ENCODE data around the gene PDE1A.

The PDE1A gene

GRCh38 chr2:182324665-182325064 is 102.2 kb downstream of the PDE1A start:
- peaks cover 4% of the 10 kb centered on the region for H3K9me3 Mint-ChIP-seq
- ATAC-seq (replicated peaks; ENCODE audit: extremely low read depth, poor library complexity, severe bottlenecking) (no peak), DNase-seq (ENCODE audit: low spot score in 2 of 2) (no peak)
- no peaks in the 10 kb centered on the region for H3K36me3 Mint-ChIP-seq (ENCODE audit: insufficient read depth)
- H3K4me1 Mint-ChIP-seq = no peaks in the 10 kb centered on the region
- H3K27ac Mint-ChIP-seq (ENCODE audit: low read depth) = no peak overlapping the region
- H3K4me3 Mint-ChIP-seq = no peak overlapping the region
- no peaks in the 10 kb centered on the region for H3K27me3 Mint-ChIP-seq

GRCh38 chr2:182321096-182321495 is 105.7 kb downstream of the PDE1A start:
- Mint-ChIP-seq H3K4me1 (no peaks in the 10 kb centered on the region), H3K27ac (ENCODE audit: low read depth) (no peak overlapping the region), H3K27me3 (no peaks in the 10 kb centered on the region), H3K9me3 (peaks cover 4% of the 10 kb centered on the region), H3K36me3 (ENCODE audit: insufficient read depth) (no peaks in the 10 kb centered on the region), H3K4me3 (no peak overlapping the region)
- DNase-seq (ENCODE audit: low spot score in 2 of 2) (no peak), ATAC-seq (replicated peaks; ENCODE audit: extremely low read depth, poor library complexity, severe bottlenecking) (no peak)

- H3K4me3 Mint-ChIP-seq = no peak overlapping the region
- ATAC-seq (replicated peaks; ENCODE audit: extremely low read depth, poor library complexity, severe bottlenecking) (no peak), DNase-seq (ENCODE audit: low spot score in 2 of 2) (no peak)
- H3K27me3 Mint-ChIP-seq = no peaks in the 10 kb centered on the region
- no peak overlapping the region for H3K27ac Mint-ChIP-seq (ENCODE audit: low read depth)
- peaks cover 3% of the 10 kb centered on the region for H3K9me3 Mint-ChIP-seq
- H3K36me3 Mint-ChIP-seq (ENCODE audit: insufficient read depth) = no peaks in the 10 kb centered on the region
- no peaks in the 10 kb centered on the region for H3K4me1 Mint-ChIP-seq
These were observed 107.0 kb downstream of the PDE1A start for GRCh38 chr2:182319556-182320505.

GRCh38 chr2:182318466-182319220 is 108.2 kb downstream of the PDE1A start:
- no peaks in the 10 kb centered on the region for H3K9me3 Mint-ChIP-seq
- H3K4me3 Mint-ChIP-seq = no peak overlapping the region
- H3K36me3 Mint-ChIP-seq (ENCODE audit: insufficient read depth) = no peaks in the 10 kb centered on the region
- H3K27me3 Mint-ChIP-seq = no peaks in the 10 kb centered on the region
- ATAC-seq (replicated peaks; ENCODE audit: extremely low read depth, poor library complexity, severe bottlenecking) (no peak), DNase-seq (ENCODE audit: low spot score in 2 of 2) (no peak)
- no peaks in the 10 kb centered on the region for H3K4me1 Mint-ChIP-seq
- no peak overlapping the region for H3K27ac Mint-ChIP-seq (ENCODE audit: low read depth)

- DNase-seq (ENCODE audit: low spot score in 2 of 2) = no peak
- Mint-ChIP-seq H3K27ac (ENCODE audit: low read depth) (no peak overlapping the region), H3K27me3 (no peaks in the 10 kb centered on the region), H3K9me3 (no peaks in the 10 kb centered on the region), H3K36me3 (ENCODE audit: insufficient read depth) (no peaks in the 10 kb centered on the region), H3K4me3 (no peak overlapping the region), H3K4me1 (no peaks in the 10 kb centered on the region)
- no peak for ATAC-seq (replicated peaks; ENCODE audit: extremely low read depth, poor library complexity, severe bottlenecking)
These were observed 109.9 kb downstream of the PDE1A start for GRCh38 chr2:182316950-182317349.

- ATAC-seq (replicated peaks; ENCODE audit: extremely low read depth, poor library complexity, severe bottlenecking) (no peak), DNase-seq (ENCODE audit: low spot score in 2 of 2) (no peak)
- H3K27me3 Mint-ChIP-seq = no peaks in the 10 kb centered on the region
- no peak overlapping the region for H3K27ac Mint-ChIP-seq (ENCODE audit: low read depth)
- no peaks in the 10 kb centered on the region for H3K9me3 Mint-ChIP-seq
- peaks cover 2% of the 10 kb centered on the region for H3K36me3 Mint-ChIP-seq (ENCODE audit: insufficient read depth)
- H3K4me1 Mint-ChIP-seq = no peaks in the 10 kb centered on the region
- no peak overlapping the region for H3K4me3 Mint-ChIP-seq
These were observed 123.9 kb downstream of the PDE1A start for GRCh38 chr2:182302972-182303371.

- Mint-ChIP-seq H3K4me3 (no peak overlapping the region), H3K36me3 (ENCODE audit: insufficient read depth) (no peaks in the 10 kb centered on the region)
- DNase-seq (ENCODE audit: low spot score in 2 of 2) = no peak
These were observed 124.7 kb downstream of the PDE1A start for GRCh38 chr2:182302174-182302573.

GRCh38 chr2:182301093-182301492 is 125.7 kb downstream of the PDE1A start:
- ATAC-seq (replicated peaks; ENCODE audit: extremely low read depth, poor library complexity, severe bottlenecking) (no peak), DNase-seq (ENCODE audit: low spot score in 2 of 2) (no peak)
- no peaks in the 10 kb centered on the region for H3K4me1 Mint-ChIP-seq
- no peaks in the 10 kb centered on the region for H3K36me3 Mint-ChIP-seq (ENCODE audit: insufficient read depth)
- H3K4me3 Mint-ChIP-seq = no peak overlapping the region
- H3K27ac Mint-ChIP-seq (ENCODE audit: low read depth) = no peak overlapping the region
- H3K27me3 Mint-ChIP-seq = no peaks in the 10 kb centered on the region
- H3K9me3 Mint-ChIP-seq = no peaks in the 10 kb centered on the region

More at GRCh38 chr2:182302174-182302573, 124.7 kb downstream of the PDE1A start:
- Mint-ChIP-seq H3K4me1 (no peaks in the 10 kb centered on the region), H3K27ac (ENCODE audit: low read depth) (no peak overlapping the region), H3K27me3 (no peaks in the 10 kb centered on the region), H3K9me3 (no peaks in the 10 kb centered on the region)
- no peak for ATAC-seq (replicated peaks; ENCODE audit: extremely low read depth, poor library complexity, severe bottlenecking)

GRCh38 chr2:182300608-182301007 is 126.2 kb downstream of the PDE1A start:
- Mint-ChIP-seq H3K27me3 (no peaks in the 10 kb centered on the region), H3K36me3 (ENCODE audit: insufficient read depth) (no peaks in the 10 kb centered on the region), H3K4me1 (no peaks in the 10 kb centered on the region), H3K9me3 (no peaks in the 10 kb centered on the region), H3K4me3 (no peak overlapping the region), H3K27ac (ENCODE audit: low read depth) (no peak overlapping the region)
- ATAC-seq (replicated peaks; ENCODE audit: extremely low read depth, poor library complexity, severe bottlenecking) = no peak
- no peak for DNase-seq (ENCODE audit: low spot score in 2 of 2)

GRCh38 chr2:182299632-182300031 is 127.2 kb downstream of the PDE1A start:
- no peaks in the 10 kb centered on the region for H3K4me1 Mint-ChIP-seq
- no peak overlapping the region for H3K27ac Mint-ChIP-seq (ENCODE audit: low read depth)

GRCh38 chr2:182298456-182298855 is 128.4 kb downstream of the PDE1A start:
- Mint-ChIP-seq H3K27me3 (no peaks in the 10 kb centered on the region), H3K4me1 (no peaks in the 10 kb centered on the region), H3K9me3 (peaks cover 5% of the 10 kb centered on the region), H3K27ac (ENCODE audit: low read depth) (no peak overlapping the region), H3K4me3 (no peak overlapping the region), H3K36me3 (ENCODE audit: insufficient read depth) (no peaks in the 10 kb centered on the region)
- no peak for DNase-seq (ENCODE audit: low spot score in 2 of 2)
- no peak for ATAC-seq (replicated peaks; ENCODE audit: extremely low read depth, poor library complexity, severe bottlenecking)

More at GRCh38 chr2:182299632-182300031, 127.2 kb downstream of the PDE1A start:
- Mint-ChIP-seq H3K9me3 (peaks cover 2% of the 10 kb centered on the region), H3K27me3 (no peaks in the 10 kb centered on the region), H3K36me3 (ENCODE audit: insufficient read depth) (no peaks in the 10 kb centered on the region), H3K4me3 (no peak overlapping the region)
- no peak for DNase-seq (ENCODE audit: low spot score in 2 of 2)
- no peak for ATAC-seq (replicated peaks; ENCODE audit: extremely low read depth, poor library complexity, severe bottlenecking)

- Mint-ChIP-seq H3K4me3 (no peak overlapping the region), H3K36me3 (ENCODE audit: insufficient read depth) (no peaks in the 10 kb centered on the region), H3K27ac (ENCODE audit: low read depth) (no peak overlapping the region), H3K27me3 (no peaks in the 10 kb centered on the region), H3K9me3 (peaks cover 12% of the 10 kb centered on the region), H3K4me1 (no peaks in the 10 kb centered on the region)
- DNase-seq (ENCODE audit: low spot score in 2 of 2) (no peak), ATAC-seq (replicated peaks; ENCODE audit: extremely low read depth, poor library complexity, severe bottlenecking) (no peak)
These were observed 135.5 kb downstream of the PDE1A start for GRCh38 chr2:182291296-182291695.

- DNase-seq (ENCODE audit: low spot score in 2 of 2) (no peak), ATAC-seq (replicated peaks; ENCODE audit: extremely low read depth, poor library complexity, severe bottlenecking) (no peak)
- Mint-ChIP-seq H3K9me3 (peaks cover 7% of the 10 kb centered on the region), H3K27me3 (no peaks in the 10 kb centered on the region), H3K4me3 (no peak overlapping the region), H3K27ac (ENCODE audit: low read depth) (no peak overlapping the region), H3K4me1 (no peaks in the 10 kb centered on the region), H3K36me3 (ENCODE audit: insufficient read depth) (no peaks in the 10 kb centered on the region)
These were observed 143.3 kb downstream of the PDE1A start for GRCh38 chr2:182283512-182283911.
